Retinal pigment epithelial cell (primary cell): Measurements from ENCODE around the gene PICALM.
"Not testable (repeated sequence)": the region's sequence is repeated elsewhere in the genome, so short reads cannot be mapped to it uniquely, and the experiment has no call there.

Source experiments
- DNase-seq: peaks from one replicate; pipeline ENCODE4 v3.0.0-alpha.2; 2010; ENCODE audit warnings: low read depth
- H3K4me3 ChIP-seq: 2 replicates; pipeline ENCODE4 v1.5.1; 2011; ENCODE audit warnings: mild to moderate bottlenecking, low read length, control low read depth, moderate library complexity
- CTCF ChIP-seq: conservative IDR thresholded peaks from 2 replicates; pipeline ENCODE4 v1.5.1; 2011; ENCODE audit warnings: low read depth, low read length, control low read depth, inconsistent platforms

The PICALM gene

DNA sequence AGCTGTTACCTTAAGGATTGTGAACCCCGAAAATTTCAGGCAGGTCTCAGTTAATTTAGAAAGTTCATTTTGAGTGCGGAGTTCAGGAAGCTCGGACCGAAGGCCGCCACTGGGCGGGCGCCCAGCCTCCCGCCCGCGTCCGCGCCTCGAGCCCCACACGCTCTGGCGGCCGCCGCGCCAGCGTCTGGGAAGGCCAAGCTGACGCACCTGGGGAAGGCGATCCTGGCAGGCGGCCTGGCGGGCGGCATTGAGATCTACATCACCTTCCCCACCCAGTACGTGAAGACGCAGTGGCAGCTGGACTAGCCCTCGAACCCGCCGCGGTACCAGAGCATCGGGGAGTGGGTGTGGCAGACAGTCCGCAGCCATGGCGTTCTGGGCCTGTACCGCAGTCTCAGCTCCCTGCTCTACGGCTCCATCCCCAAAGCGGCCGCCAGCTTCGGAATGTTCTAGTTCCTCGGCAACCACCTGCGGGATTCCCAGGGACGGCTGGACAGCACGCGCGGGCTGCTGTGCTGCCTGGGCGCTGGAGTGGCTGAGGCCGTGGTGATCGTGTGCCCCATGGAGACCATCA is 134.2 kb downstream of the PICALM start:
- DNase-seq = no peak
- TF ChIP-seq CTCF = no peak
- no peak overlapping the region for H3K4me3 ChIP-seq

DNA sequence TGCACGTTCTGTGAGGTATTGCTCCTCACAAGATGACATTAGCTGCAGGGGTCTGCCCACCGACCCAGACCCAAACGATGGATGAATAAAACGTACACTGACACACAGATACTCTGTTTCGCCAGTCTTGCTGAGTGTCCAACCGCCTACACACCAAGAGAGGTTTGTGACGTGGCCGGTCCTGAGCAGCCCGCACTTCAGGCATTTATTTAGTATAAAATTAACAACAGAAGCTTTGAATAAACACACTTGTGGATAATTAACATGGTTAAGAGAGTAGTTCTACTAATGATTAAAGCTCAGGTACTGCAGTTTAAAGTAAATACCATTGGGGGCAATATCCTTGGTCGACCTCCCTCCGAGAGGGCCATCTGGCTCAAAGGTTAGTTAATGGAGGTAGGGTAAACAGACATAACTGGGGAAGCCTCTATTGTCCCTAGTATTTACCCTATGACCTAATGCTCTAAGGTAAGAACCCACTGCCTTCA is 138.0 kb downstream of the PICALM start:
- H3K4me3 ChIP-seq = no peak overlapping the region
- DNase-seq = no peak
- TF ChIP-seq CTCF = no peak

- H3K4me3 ChIP-seq, DNase-seq: not testable (repeated sequence)
Measured at GRCh38 chr11:85926653-85927214, 142.2 kb downstream of the PICALM start.

- H3K4me3 ChIP-seq = no peak overlapping the region
- no peak for TF ChIP-seq CTCF
- no peak for DNase-seq
Measured at GRCh38 chr11:85923455-85923854, 145.4 kb downstream of the PICALM start.

DNA sequence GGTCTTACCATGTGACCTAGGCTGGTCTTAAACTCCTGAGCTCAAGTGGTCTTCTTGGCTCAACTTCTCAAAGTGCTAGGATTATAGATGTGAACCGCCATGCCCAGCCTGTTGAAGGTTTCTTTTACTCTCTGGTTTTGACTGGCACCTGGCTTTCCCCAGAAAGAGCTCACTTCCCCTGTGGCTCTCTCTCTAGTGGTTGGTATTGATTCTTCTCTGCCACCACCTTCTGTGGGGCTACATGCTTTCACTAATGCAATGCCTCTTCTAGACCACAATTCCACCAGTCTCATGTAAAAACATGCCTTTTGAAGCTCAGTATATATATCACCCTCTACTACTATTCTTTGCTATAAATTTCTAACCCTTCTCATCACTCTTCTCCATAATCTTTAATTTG is 146.5 kb downstream of the PICALM start:
- DNase-seq = no peak
- no peak for TF ChIP-seq CTCF
- no peak overlapping the region for H3K4me3 ChIP-seq

DNA sequence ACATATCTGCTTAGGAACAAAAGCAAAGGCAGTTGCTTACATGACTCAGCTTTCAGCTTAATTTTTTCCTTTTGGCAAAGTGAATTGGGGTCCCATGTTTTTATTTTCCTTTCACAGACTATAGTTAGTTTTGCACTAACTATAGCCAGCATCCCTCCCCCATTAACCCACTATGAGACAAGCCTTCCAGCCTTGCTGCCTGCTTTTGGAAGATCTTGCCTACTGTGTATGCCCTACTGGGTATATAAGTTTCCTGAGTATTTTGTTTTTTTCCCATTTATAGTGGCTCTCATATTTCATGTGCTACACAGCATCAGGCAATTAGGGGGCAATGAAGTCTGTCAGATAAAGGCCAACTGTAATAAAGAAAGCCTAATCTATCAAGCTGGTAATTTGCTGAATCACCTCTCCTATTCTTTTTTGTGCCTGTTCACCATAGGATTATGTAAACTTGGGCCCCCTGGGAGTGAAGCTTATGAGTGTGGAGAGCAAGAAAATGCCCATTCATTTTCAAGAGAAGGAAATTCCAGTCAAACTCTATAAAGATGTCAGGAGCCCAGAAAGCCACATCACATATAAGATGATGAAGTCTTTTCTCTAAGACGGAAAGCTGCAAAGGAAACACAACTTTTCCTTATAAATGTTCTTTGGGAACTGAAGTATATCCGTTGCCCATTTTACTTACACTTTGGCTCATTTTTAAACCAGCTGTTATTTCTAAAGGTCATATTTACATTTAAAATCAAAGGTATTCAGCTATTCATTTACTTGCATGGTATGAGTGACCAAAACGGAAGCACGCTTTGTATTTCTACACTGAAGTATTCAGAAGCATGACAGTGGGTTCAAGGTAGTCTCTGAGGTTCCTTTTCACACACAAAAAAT is 149.7 kb downstream of the PICALM start:
- no peak overlapping the region for H3K4me3 ChIP-seq
- no peak for TF ChIP-seq CTCF
- no peak for DNase-seq

GRCh38 chr11:85914425-85914824 is 154.5 kb downstream of the PICALM start:
- DNase-seq = no peak
- TF ChIP-seq CTCF = no peak

More at GRCh38 chr11:85914425-85914824, 154.5 kb downstream of the PICALM start:
- H3K4me3 ChIP-seq = no peak overlapping the region
